GM23338 (cell line): ENCODE results near the gene RGS3. TPM values are rescaled to one million over a fixed set of nuclear protein-coding genes. Genes with fewer than 3 reads are reported as not detected.

Experiments
- ATAC-seq: fragments of 200-7000 bp; cut with Tn5 transposase; 3 replicates; pipeline ENCODE4 v1.9.1; 2020
- DNase-seq: peaks from one replicate; pipeline ENCODE4 v3.0.0-alpha.2; 2015; ENCODE audit warnings: low spot score
- H2AFZ ChIP-seq: fragments of 200-600 bp; sonication (generic); 2 replicates; pipeline ENCODE4 v1.8.0; 2016; ENCODE audit warnings: antibody characterized with exemption, mild to moderate bottlenecking, moderate library complexity
- H3F3A ChIP-seq: fragments of 200-600 bp; sonication (generic); replicated peaks from 2 replicates; pipeline ENCODE4 v1.8.0; 2017; ENCODE audit warnings: antibody characterized with exemption, mixed run types, low read depth
- H3K27ac ChIP-seq: fragments of 200-600 bp; sonication (generic); 2 replicates; pipeline ENCODE4 v1.6.1; 2016; ENCODE audit warnings: low read depth
- H3K27me3 ChIP-seq: fragments of 200-600 bp; sonication (generic); 2 replicates; pipeline ENCODE4 v1.8.0; 2016; ENCODE audit warnings: mild to moderate bottlenecking, mixed run types, moderate library complexity; ENCODE audit not compliant: insufficient read depth
- H3K36me3 ChIP-seq: fragments of 200-600 bp; sonication (generic); 2 replicates; pipeline ENCODE4 v1.8.0; 2016; ENCODE audit warnings: mild to moderate bottlenecking; ENCODE audit not compliant: insufficient read depth
- H3K4me1 ChIP-seq: fragments of 200-600 bp; sonication (generic); 2 replicates; pipeline ENCODE4 v1.8.0; 2016; ENCODE audit warnings: mild to moderate bottlenecking, moderate library complexity; ENCODE audit not compliant: insufficient read depth
- H3K4me2 ChIP-seq: fragments of 200-600 bp; sonication (generic); 2 replicates; pipeline ENCODE4 v1.7.1; 2017; ENCODE audit warnings: mixed run types
- H3K4me3 ChIP-seq: fragments of 200-600 bp; sonication (generic); 2 replicates; pipeline ENCODE4 v1.6.1; 2016; ENCODE audit warnings: mixed run types
- H3K79me2 ChIP-seq: fragments of 200-600 bp; sonication (generic); replicated peaks from 2 replicates; pipeline ENCODE4 v1.8.0; 2017; ENCODE audit warnings: mild to moderate bottlenecking; ENCODE audit not compliant: insufficient read depth
- H3K9me2 ChIP-seq: fragments of 200-600 bp; sonication (generic); 2 replicates; pipeline ENCODE4 v1.8.0; 2017; ENCODE audit not compliant: insufficient read depth
- H4K20me1 ChIP-seq: fragments of 200-600 bp; sonication (generic); replicated peaks from 2 replicates; pipeline ENCODE4 v1.8.0; 2017; ENCODE audit warnings: mild to moderate bottlenecking; ENCODE audit not compliant: insufficient read depth
- H3K27ac Mint-ChIP-seq: 2 replicates; pipeline ENCODE4 v1.8.0; 2020; ENCODE audit warnings: inconsistent platforms, mild to moderate bottlenecking, moderate library complexity, mixed read lengths
- H3K27me3 Mint-ChIP-seq: 3 replicates; pipeline ENCODE4 v1.8.0; 2022; ENCODE audit warnings: low read depth, mild to moderate bottlenecking, moderate library complexity, mixed read lengths, inconsistent platforms; ENCODE audit not compliant: insufficient read depth, poor library complexity
- H3K36me3 Mint-ChIP-seq: 3 replicates; pipeline ENCODE4 v1.8.0; 2021; ENCODE audit warnings: low read depth, mild to moderate bottlenecking, inconsistent platforms, moderate library complexity, mixed read lengths
- H3K4me1 Mint-ChIP-seq: 3 replicates; pipeline ENCODE4 v1.8.0; 2020; ENCODE audit warnings: mild to moderate bottlenecking, inconsistent platforms, mixed read lengths
- H3K4me3 Mint-ChIP-seq: 3 replicates; pipeline ENCODE4 v1.8.0; 2021; ENCODE audit warnings: moderate library complexity, mild to moderate bottlenecking, inconsistent platforms, mixed read lengths
- H3K9me3 Mint-ChIP-seq: 3 replicates; pipeline ENCODE4 v1.8.0; 2020; ENCODE audit warnings: moderate library complexity, mild to moderate bottlenecking, inconsistent platforms, mixed read lengths
- ETS1 ChIP-seq: IDR thresholded peaks from 2 replicates; pipeline ENCODE4 v1.6.1; 2016; ENCODE audit warnings: antibody characterized with exemption
- EZH2phosphoT487 ChIP-seq: fragments of 200-600 bp; sonication (generic); IDR thresholded peaks from one replicate; pipeline ENCODE4 v1.8.1; 2018; ENCODE audit warnings: antibody characterized with exemption; ENCODE audit not compliant: unreplicated experiment
- JUNB ChIP-seq: IDR thresholded peaks from one replicate; pipeline ENCODE4 v1.6.1; 2016; ENCODE audit warnings: antibody characterized with exemption; ENCODE audit not compliant: unreplicated experiment
- STAT1 ChIP-seq: IDR thresholded peaks from one replicate; pipeline ENCODE4 v1.6.1; 2016; ENCODE audit warnings: antibody characterized with exemption; ENCODE audit not compliant: unreplicated experiment
- ZNF114 ChIP-seq: fragments of 250-450 bp; sonication (Bioruptor Pico); IDR thresholded peaks from 2 replicates; pipeline ENCODE4 v1.5.0; 2020; ENCODE audit warnings: mild to moderate bottlenecking, moderate library complexity
- ZNF331 ChIP-seq: fragments of 250-450 bp; sonication (Bioruptor Pico); IDR thresholded peaks from 2 replicates; pipeline ENCODE4 v1.5.0; 2020; ENCODE audit warnings: low read depth, mild to moderate bottlenecking, moderate library complexity
- ZNF462 ChIP-seq: fragments of 250-450 bp; sonication (Bioruptor Pico); IDR thresholded peaks from 2 replicates; pipeline ENCODE4 v1.5.0; 2020; ENCODE audit warnings: mild to moderate bottlenecking, moderate library complexity
- polyA plus RNA-seq: library from polyadenylated mRNA; unstranded; fragments of >200 nt; fragmentation: Nextera tagmentation; extraction: Ambion mirVana; gene quantifications from 2 replicates; pipeline ENCODE4 v1.2.1, GENCODE V29; 2016
- total RNA-seq: library from RNA; depleted of rRNA; stranded (reverse); fragments of >200 nt; shearing (Covaris generic); gene quantifications from 2 replicates; pipeline ENCODE4 v1.2.3, GENCODE V29; 2014
- TF ChIP-seq, protein P1 (sequence below), 2 experiments: fragments of 200-600 bp in 1 of 2; sonication (generic) in 1 of 2; conservative IDR thresholded peaks; 2 replicates each; pipeline versions ENCODE4 v1.5.1 to v1.6.1; 2016 to 2017; ENCODE audit warnings: antibody characterized with exemption in 2 of 2, low read depth in 2 of 2, mild to moderate bottlenecking in 2 of 2, moderate library complexity in 1 of 2
- TF ChIP-seq, protein P2 (sequence below): IDR thresholded peaks from one replicate; pipeline ENCODE4 v1.6.1; 2018; ENCODE audit warnings: antibody characterized with exemption; ENCODE audit not compliant: unreplicated experiment

The RGS3 gene
- total and polyA plus RNA-seq, 2 experiments from 2014 or later, result 14.2 to 24.3 TPM

DNA sequence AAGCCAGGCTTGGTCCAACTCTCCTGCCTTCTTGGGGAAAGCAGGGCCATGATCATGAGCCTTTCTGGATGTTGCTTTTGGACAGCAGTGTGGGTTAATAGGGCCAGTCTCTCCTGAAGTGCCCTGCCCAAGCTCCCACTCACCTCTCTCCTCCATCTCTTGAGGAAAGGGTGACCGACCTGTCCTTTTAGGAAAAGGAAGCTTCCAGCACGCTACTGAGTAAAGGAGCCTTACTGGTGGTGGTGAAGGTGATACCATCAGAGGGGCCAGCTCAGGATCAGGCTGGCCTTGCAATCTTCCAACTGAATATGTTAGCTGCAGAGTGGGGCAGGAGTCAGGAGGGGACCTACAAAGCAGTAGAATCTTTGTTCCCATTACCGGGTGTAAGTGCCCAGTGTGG lies 2.2 kb upstream of the RGS3 start:
- Histone ChIP-seq H3K36me3 (no peaks in the 10 kb centered on the region), H3K27ac (no peak overlapping the region), H3K4me3 (no peak overlapping the region), H4K20me1 (no peaks in the 10 kb centered on the region), H3K79me2 (no peaks in the 10 kb centered on the region), H3K27me3 (peaks cover 26% of the 10 kb centered on the region), H3K9me2 (no peaks in the 10 kb centered on the region), H3K4me1 (peaks cover 19% of the 10 kb centered on the region), H3F3A (no peaks in the 10 kb centered on the region), H3K4me2 (no peak overlapping the region), H2AFZ (no peak overlapping the region)
- no peak overlapping the region for H3K27ac Mint-ChIP-seq
- TF ChIP-seq, protein P1, sequence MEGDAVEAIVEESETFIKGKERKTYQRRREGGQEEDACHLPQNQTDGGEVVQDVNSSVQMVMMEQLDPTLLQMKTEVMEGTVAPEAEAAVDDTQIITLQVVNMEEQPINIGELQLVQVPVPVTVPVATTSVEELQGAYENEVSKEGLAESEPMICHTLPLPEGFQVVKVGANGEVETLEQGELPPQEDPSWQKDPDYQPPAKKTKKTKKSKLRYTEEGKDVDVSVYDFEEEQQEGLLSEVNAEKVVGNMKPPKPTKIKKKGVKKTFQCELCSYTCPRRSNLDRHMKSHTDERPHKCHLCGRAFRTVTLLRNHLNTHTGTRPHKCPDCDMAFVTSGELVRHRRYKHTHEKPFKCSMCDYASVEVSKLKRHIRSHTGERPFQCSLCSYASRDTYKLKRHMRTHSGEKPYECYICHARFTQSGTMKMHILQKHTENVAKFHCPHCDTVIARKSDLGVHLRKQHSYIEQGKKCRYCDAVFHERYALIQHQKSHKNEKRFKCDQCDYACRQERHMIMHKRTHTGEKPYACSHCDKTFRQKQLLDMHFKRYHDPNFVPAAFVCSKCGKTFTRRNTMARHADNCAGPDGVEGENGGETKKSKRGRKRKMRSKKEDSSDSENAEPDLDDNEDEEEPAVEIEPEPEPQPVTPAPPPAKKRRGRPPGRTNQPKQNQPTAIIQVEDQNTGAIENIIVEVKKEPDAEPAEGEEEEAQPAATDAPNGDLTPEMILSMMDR (conservative IDR thresholded peaks at IDR 0.05; ENCODE audit: low read depth in 2 of 2), result no peak
- TF ChIP-seq STAT1 (no peak), ZNF114 (CRISPR knock-in tag) (no peak), ZNF331 (CRISPR knock-in tag) (no peak), JUNB (no peak), ETS1 (no peak), ZNF462 (CRISPR knock-in tag) (no peak), EZH2phosphoT487 (no peak)
- TF ChIP-seq, protein P2, sequence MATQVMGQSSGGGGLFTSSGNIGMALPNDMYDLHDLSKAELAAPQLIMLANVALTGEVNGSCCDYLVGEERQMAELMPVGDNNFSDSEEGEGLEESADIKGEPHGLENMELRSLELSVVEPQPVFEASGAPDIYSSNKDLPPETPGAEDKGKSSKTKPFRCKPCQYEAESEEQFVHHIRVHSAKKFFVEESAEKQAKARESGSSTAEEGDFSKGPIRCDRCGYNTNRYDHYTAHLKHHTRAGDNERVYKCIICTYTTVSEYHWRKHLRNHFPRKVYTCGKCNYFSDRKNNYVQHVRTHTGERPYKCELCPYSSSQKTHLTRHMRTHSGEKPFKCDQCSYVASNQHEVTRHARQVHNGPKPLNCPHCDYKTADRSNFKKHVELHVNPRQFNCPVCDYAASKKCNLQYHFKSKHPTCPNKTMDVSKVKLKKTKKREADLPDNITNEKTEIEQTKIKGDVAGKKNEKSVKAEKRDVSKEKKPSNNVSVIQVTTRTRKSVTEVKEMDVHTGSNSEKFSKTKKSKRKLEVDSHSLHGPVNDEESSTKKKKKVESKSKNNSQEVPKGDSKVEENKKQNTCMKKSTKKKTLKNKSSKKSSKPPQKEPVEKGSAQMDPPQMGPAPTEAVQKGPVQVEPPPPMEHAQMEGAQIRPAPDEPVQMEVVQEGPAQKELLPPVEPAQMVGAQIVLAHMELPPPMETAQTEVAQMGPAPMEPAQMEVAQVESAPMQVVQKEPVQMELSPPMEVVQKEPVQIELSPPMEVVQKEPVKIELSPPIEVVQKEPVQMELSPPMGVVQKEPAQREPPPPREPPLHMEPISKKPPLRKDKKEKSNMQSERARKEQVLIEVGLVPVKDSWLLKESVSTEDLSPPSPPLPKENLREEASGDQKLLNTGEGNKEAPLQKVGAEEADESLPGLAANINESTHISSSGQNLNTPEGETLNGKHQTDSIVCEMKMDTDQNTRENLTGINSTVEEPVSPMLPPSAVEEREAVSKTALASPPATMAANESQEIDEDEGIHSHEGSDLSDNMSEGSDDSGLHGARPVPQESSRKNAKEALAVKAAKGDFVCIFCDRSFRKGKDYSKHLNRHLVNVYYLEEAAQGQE, result no peak
- no peak overlapping the region for H3K4me3 Mint-ChIP-seq
- peaks cover 20% of the 10 kb centered on the region for H3K4me1 Mint-ChIP-seq
- no peak for ATAC-seq
- no peaks in the 10 kb centered on the region for H3K36me3 Mint-ChIP-seq
- H3K27me3 Mint-ChIP-seq, result peaks cover 23% of the 10 kb centered on the region
- no peaks in the 10 kb centered on the region for H3K9me3 Mint-ChIP-seq
- DNase-seq, result no peak
